H9 (cell line): ENCODE data around the gene CDK16. TPM values are rescaled to one million over a fixed set of nuclear protein-coding genes. Genes with fewer than 3 reads are reported as not detected.

Experiments
- DNase-seq: peaks from one replicate; pipeline ENCODE4 v3.0.0-alpha.2; 2017
- H2AFZ ChIP-seq: one replicate; pipeline ENCODE4 v1.6.1; 2013; ENCODE audit warnings: mild to moderate bottlenecking, low read length, control low read depth, moderate library complexity
- H2AK5ac ChIP-seq: 2 replicates; pipeline ENCODE4 v1.6.1; 2013; ENCODE audit warnings: low read length, control low read depth, mixed read lengths; ENCODE audit not compliant: insufficient read length
- H2BK120ac ChIP-seq: one replicate; pipeline ENCODE4 v1.6.1; 2013; ENCODE audit warnings: low read depth, mild to moderate bottlenecking, low read length, control low read depth, inconsistent platforms; ENCODE audit not compliant: poor library complexity, severe bottlenecking
- H2BK12ac ChIP-seq: 2 replicates; pipeline ENCODE4 v1.6.1; 2013; ENCODE audit warnings: low read length, control low read depth, mixed read lengths, low read depth; ENCODE audit not compliant: insufficient read length
- H2BK15ac ChIP-seq: 2 replicates; pipeline ENCODE4 v1.6.1; 2013; ENCODE audit warnings: low read depth, low read length, control low read depth
- H2BK20ac ChIP-seq: one replicate; pipeline ENCODE4 v1.6.1; 2013; ENCODE audit warnings: low read depth, mild to moderate bottlenecking, low read length, control low read depth, inconsistent platforms; ENCODE audit not compliant: poor library complexity, severe bottlenecking
- H2BK5ac ChIP-seq: 2 replicates; pipeline ENCODE4 v1.6.1; 2013; ENCODE audit warnings: low read length, control low read depth, mixed read lengths; ENCODE audit not compliant: insufficient read length
- H3K14ac ChIP-seq: 2 replicates; pipeline ENCODE4 v1.6.1; 2013; ENCODE audit warnings: low read length, control low read depth; ENCODE audit not compliant: insufficient read depth
- H3K18ac ChIP-seq: 2 replicates; pipeline ENCODE4 v1.6.1; 2013; ENCODE audit warnings: low read depth, mild to moderate bottlenecking, mixed read lengths, low read length, control low read depth; ENCODE audit not compliant: insufficient read length
- H3K23ac ChIP-seq: 2 replicates; pipeline ENCODE4 v1.6.1; 2013; ENCODE audit warnings: low read length, control low read depth, mixed read lengths, low read depth; ENCODE audit not compliant: insufficient read length
- H3K23me2 ChIP-seq: 2 replicates; pipeline ENCODE4 v1.6.1; 2013; ENCODE audit warnings: low read depth, mild to moderate bottlenecking, mixed read lengths, low read length, control low read depth; ENCODE audit not compliant: insufficient read length, poor library complexity, severe bottlenecking
- H3K27ac ChIP-seq: 2 replicates; pipeline ENCODE4 v1.5.1; 2013; ENCODE audit warnings: low read length, control low read depth, mixed read lengths, low read depth; ENCODE audit not compliant: insufficient read length
- H3K27me3 ChIP-seq: 2 replicates; pipeline ENCODE4 v1.6.1; 2013; ENCODE audit warnings: low read length, control low read depth, inconsistent platforms; ENCODE audit not compliant: insufficient read depth
- H3K4ac ChIP-seq: 2 replicates; pipeline ENCODE4 v1.6.1; 2013; ENCODE audit warnings: low read depth, mild to moderate bottlenecking, control low read depth, inconsistent platforms, low read length, moderate library complexity
- H3K4me1 ChIP-seq: 2 replicates; pipeline ENCODE4 v1.6.1; 2013; ENCODE audit warnings: low read length, control low read depth, inconsistent platforms; ENCODE audit not compliant: insufficient read depth
- H3K4me2 ChIP-seq: 2 replicates; pipeline ENCODE4 v1.6.1; 2013; ENCODE audit warnings: low read length, control low read depth, mixed read lengths; ENCODE audit not compliant: insufficient read length, insufficient read depth
- H3K56ac ChIP-seq: 2 replicates; pipeline ENCODE4 v1.6.1; 2013; ENCODE audit warnings: low read depth, mild to moderate bottlenecking, mixed read lengths, low read length, control low read depth; ENCODE audit not compliant: insufficient read length
- H3K79me1 ChIP-seq: 2 replicates; pipeline ENCODE4 v1.6.1; 2013; ENCODE audit warnings: low read depth, mild to moderate bottlenecking, moderate library complexity, low read length, control low read depth, inconsistent platforms; ENCODE audit not compliant: insufficient read depth, poor library complexity, severe bottlenecking
- H3K79me2 ChIP-seq: 2 replicates; pipeline ENCODE4 v1.6.1; 2013; ENCODE audit warnings: low read length, control low read depth, inconsistent platforms; ENCODE audit not compliant: insufficient read depth
- H3K9ac ChIP-seq: 2 replicates; pipeline ENCODE4 v1.6.1; 2013; ENCODE audit warnings: low read length, control low read depth, mixed read lengths; ENCODE audit not compliant: insufficient read length; ENCODE audit errors: extremely low read depth
- H3K9me3 ChIP-seq: one replicate; pipeline ENCODE4 v1.6.1; 2013; ENCODE audit warnings: low read depth, low read length, inconsistent platforms; ENCODE audit not compliant: control insufficient read depth
- H3T11ph ChIP-seq: one replicate; pipeline ENCODE4 v1.6.1; 2013; ENCODE audit warnings: mild to moderate bottlenecking, low read length, control low read depth, inconsistent platforms
- H4K20me1 ChIP-seq: one replicate; pipeline ENCODE4 v1.6.1; 2013; ENCODE audit not compliant: control insufficient read depth, insufficient read length, insufficient read depth
- H4K5ac ChIP-seq: 2 replicates; pipeline ENCODE4 v1.6.1; 2013; ENCODE audit warnings: low read depth, mild to moderate bottlenecking, mixed read lengths, low read length, control low read depth; ENCODE audit not compliant: insufficient read length
- H4K8ac ChIP-seq: replicated peaks from 2 replicates; pipeline ENCODE4 v1.6.1; 2013; ENCODE audit warnings: low read length, control low read depth, mixed read lengths, low read depth; ENCODE audit not compliant: insufficient read length
- H4K91ac ChIP-seq: 2 replicates; pipeline ENCODE4 v1.6.1; 2013; ENCODE audit warnings: low read depth, mild to moderate bottlenecking, moderate library complexity, mixed read lengths, low read length, control low read depth; ENCODE audit not compliant: insufficient read length
- H3K27ac Mint-ChIP-seq, 3 experiments: 2 replicates in 2 of 3; 3 replicates in 1 of 3; pipeline ENCODE4 v1.8.0; 2020 to 2021; ENCODE audit warnings: mixed read lengths in 3 of 3, mild to moderate bottlenecking in 1 of 3, moderate library complexity in 1 of 3
- H3K27me3 Mint-ChIP-seq: 2 replicates; pipeline ENCODE4 v1.8.0; 2021; ENCODE audit warnings: low read depth, mild to moderate bottlenecking, moderate library complexity, mixed read lengths
- H3K36me3 Mint-ChIP-seq, 3 experiments: 2 replicates in 2 of 3; 3 replicates in 1 of 3; pipeline ENCODE4 v1.8.0; 2020 to 2021; ENCODE audit warnings: low read depth in 3 of 3, mixed read lengths in 3 of 3; ENCODE audit not compliant: insufficient read depth in 1 of 3
- H3K4me1 Mint-ChIP-seq, 2 experiments: 2 replicates each; pipeline ENCODE4 v1.8.0; 2020; ENCODE audit warnings: mixed read lengths in 2 of 2
- H3K4me3 Mint-ChIP-seq, 2 experiments: 2 replicates in 1 of 2; 3 replicates in 1 of 2; pipeline ENCODE4 v1.8.0; 2020 to 2021; ENCODE audit warnings: mild to moderate bottlenecking in 2 of 2, mixed read lengths in 2 of 2, moderate library complexity in 1 of 2
- H3K9me3 Mint-ChIP-seq, 2 experiments: 2 replicates in 1 of 2; 3 replicates in 1 of 2; pipeline ENCODE4 v1.8.0; 2020; ENCODE audit warnings: mild to moderate bottlenecking in 2 of 2, mixed read lengths in 2 of 2, moderate library complexity in 1 of 2
- CTCF ChIP-seq: fragments of 200-600 bp; sonication (generic); conservative IDR thresholded peaks from 3 replicates; pipeline ENCODE4 v1.8.0; 2021; ENCODE audit warnings: antibody characterized with exemption, mild to moderate bottlenecking
- WGBS: extraction: QIAGEN DNeasy Blood & Tissue Kit; methylation state at CpG from one replicate; pipeline ENCODE4 v1.1.7; 2013; ENCODE audit warnings: missing lambda C conversion rate, low lambda C conversion rate, mixed read lengths; ENCODE audit not compliant: insufficient read length; ENCODE audit errors: extremely low coverage; 5-methylcytosine and 5-hydroxymethylcytosine counted together
- total RNA-seq: library from RNA; stranded (reverse); gene quantifications from 2 replicates; pipeline ENCODE4 v1.2.1, GENCODE V29; 2021

CDK16 gene
- total RNA-seq, 1 experiment from 2014 or later: 226 TPM

- H2BK12ac ChIP-seq: no peak overlapping the region
- no peak overlapping the region for H3K23ac ChIP-seq
- no peak overlapping the region for H2AK5ac ChIP-seq
- H4K91ac ChIP-seq: no peak overlapping the region
- no peak overlapping the region for H3K4ac ChIP-seq
- WGBS: no CpG with 5 or more reads among the region's 18 CpGs
- TF ChIP-seq CTCF: no peak
- no peaks in the 10 kb centered on the region; the same call in 1 of the 2 replicates for H3K27me3 ChIP-seq
- no peaks in the 10 kb centered on the region for H3K79me1 ChIP-seq
- H3K4me1 ChIP-seq: no peaks in the 10 kb centered on the region
- H4K8ac ChIP-seq: no peak overlapping the region
- H2BK120ac ChIP-seq: no peak overlapping the region
- H3K79me2 ChIP-seq: no peaks in the 10 kb centered on the region
- no peak overlapping the region for H3K27ac ChIP-seq
- Mint-ChIP-seq H3K4me3 (no peak overlapping the region), H3K36me3 (peaks cover 43 to 77% (median 73%) of the 10 kb centered on the region in 3 experiments), H3K27ac (no peak overlapping the region), H3K4me1 (no peaks in the 10 kb centered on the region), H3K27me3 (no peaks in the 10 kb centered on the region; the same call in 1 of the 2 replicates), H3K9me3 (peaks cover 67 to 84% of the 10 kb centered on the region in 2 experiments)
- no peak overlapping the region for H3K18ac ChIP-seq
- H4K20me1 ChIP-seq: no peaks in the 10 kb centered on the region
- H3K56ac ChIP-seq: no peak overlapping the region
- no peak overlapping the region for H4K5ac ChIP-seq
- H3K4me2 ChIP-seq: no peak overlapping the region
- no peak overlapping the region for H3T11ph ChIP-seq
- no peak overlapping the region for H3K9ac ChIP-seq
- no peak overlapping the region for H2AFZ ChIP-seq
- no peaks in the 10 kb centered on the region for H3K23me2 ChIP-seq
- no peak overlapping the region for H3K14ac ChIP-seq
- H2BK5ac ChIP-seq: no peak overlapping the region
- H3K9me3 ChIP-seq: no peaks in the 10 kb centered on the region
- DNase-seq: no peak
- no peak overlapping the region for H2BK20ac ChIP-seq
- no peak overlapping the region for H2BK15ac ChIP-seq
Measured at GRCh38 chrX:47172971-47173792, 45.3 kb upstream of the CDK16 start.
